ENCODE results near the gene PRSS23.
A peak's percentile ranks its signal among the peaks of the same experiment; 100 is the strongest.

The PRSS23 gene

DNA sequence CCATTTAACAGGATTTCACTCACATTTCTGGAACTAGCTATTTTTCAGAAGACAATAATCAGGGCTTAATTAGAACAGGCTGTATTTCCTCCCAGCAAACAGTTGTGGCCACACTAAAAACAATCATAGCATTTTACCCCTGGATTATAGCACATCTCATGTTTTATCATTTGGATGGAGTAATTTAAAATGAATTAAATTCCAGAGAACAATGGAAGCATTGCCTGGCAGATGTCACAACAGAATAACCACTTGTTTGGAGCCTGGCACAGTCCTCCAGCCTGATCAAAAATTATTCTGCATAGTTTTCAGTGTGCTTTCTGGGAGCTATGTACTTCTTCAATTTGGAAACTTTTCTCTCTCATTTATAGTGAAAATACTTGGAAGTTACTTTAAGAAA lies 9.2 kb downstream of the PRSS23 start:
- no peak overlapping the region for H3K4me3 ChIP-seq (ENCODE audit: control insufficient read depth, low read depth, low read length)
- TF ChIP-seq, protein P1, sequence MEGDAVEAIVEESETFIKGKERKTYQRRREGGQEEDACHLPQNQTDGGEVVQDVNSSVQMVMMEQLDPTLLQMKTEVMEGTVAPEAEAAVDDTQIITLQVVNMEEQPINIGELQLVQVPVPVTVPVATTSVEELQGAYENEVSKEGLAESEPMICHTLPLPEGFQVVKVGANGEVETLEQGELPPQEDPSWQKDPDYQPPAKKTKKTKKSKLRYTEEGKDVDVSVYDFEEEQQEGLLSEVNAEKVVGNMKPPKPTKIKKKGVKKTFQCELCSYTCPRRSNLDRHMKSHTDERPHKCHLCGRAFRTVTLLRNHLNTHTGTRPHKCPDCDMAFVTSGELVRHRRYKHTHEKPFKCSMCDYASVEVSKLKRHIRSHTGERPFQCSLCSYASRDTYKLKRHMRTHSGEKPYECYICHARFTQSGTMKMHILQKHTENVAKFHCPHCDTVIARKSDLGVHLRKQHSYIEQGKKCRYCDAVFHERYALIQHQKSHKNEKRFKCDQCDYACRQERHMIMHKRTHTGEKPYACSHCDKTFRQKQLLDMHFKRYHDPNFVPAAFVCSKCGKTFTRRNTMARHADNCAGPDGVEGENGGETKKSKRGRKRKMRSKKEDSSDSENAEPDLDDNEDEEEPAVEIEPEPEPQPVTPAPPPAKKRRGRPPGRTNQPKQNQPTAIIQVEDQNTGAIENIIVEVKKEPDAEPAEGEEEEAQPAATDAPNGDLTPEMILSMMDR (conservative IDR thresholded peaks at IDR 0.05; ENCODE audit: control insufficient read depth, insufficient read depth, low read depth, low read length): no peak
- no peak for DNase-seq (ENCODE audit: low read depth)

DNA sequence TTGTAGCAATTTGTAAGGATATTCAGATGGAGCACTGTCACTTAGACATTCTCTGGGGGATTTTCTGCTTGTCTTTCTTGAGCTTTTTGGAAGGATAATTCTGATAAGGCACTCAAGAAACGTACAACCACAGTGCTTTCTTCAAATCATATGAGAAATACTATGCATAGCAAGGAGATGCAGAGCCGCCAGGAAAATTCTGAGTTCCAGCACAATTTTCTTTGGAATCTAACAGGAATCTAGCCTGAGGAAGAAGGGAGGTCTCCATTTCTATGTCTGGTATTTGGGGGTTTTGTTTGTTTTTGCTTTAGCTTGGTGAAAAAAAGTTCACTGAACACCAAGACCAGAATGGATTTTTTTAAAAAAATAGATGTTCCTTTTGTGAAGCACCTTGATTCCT lies 9.9 kb downstream of the PRSS23 start:
- no peak overlapping the region for H3K4me3 ChIP-seq (ENCODE audit: control insufficient read depth, low read depth, low read length)
- TF ChIP-seq, protein P1 (conservative IDR thresholded peaks at IDR 0.05; ENCODE audit: control insufficient read depth, insufficient read depth, low read depth, low read length): no peak
- DNase-seq (ENCODE audit: low read depth): no peak

DNA sequence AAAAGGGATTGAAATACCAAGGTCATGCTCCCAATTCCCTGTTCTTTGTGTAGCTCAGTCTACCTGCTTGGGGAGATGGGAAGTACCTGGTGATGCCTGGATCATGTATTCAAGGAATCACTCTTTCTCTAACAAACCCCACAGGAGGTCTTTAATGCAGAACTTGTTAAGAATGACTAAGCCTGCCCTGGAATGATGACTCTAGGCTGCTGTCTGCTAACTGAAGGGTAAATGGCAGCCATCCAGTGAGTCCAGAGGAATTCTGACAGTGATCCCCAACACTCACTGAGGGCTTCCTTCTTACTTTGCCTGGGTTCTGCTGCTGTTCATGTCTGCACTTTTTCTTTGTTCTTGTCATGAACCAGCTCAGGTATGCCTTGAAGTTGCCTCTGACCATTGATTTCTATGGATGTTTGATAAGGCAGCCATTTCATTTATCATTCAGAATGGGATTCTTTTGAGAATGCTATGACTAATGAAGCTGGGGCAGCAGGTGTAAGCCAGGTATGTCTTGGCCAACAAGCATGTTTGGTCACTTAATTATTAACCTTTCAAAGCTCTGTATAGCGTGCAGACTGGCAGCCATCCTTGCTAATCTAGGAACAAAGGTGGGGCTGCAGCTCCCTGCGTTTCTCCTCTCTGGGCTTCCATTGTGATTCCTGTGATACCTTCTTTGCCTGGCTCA lies 11.4 kb downstream of the PRSS23 start:
- peak; percentile 79 for DNase-seq (ENCODE audit: low read depth)
- no peak overlapping the region for H3K4me3 ChIP-seq (ENCODE audit: control insufficient read depth, low read depth, low read length)
- TF ChIP-seq, protein P1 (conservative IDR thresholded peaks at IDR 0.05; ENCODE audit: control insufficient read depth, insufficient read depth, low read depth, low read length): no peak

DNA sequence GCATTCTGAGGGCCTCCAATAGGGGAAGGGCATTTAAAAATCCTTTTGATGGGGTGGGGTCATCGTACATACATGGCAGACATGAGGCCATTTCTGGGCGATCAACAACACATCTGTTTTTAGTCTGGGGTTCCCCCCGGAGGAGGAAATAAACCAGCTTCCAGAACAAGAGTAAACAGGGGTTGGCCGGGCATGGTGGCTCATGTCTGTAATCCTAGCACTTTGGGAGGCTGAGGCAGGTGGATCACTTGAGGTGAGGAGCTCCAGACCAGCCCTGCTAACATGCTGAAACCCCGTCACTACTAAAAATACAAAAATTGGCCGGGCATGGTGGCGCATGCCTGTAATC lies 12.0 kb downstream of the PRSS23 start:
- no peak for DNase-seq (ENCODE audit: low read depth)
- H3K4me3 ChIP-seq (ENCODE audit: control insufficient read depth, low read depth, low read length): no peak overlapping the region
- TF ChIP-seq, protein P1 (conservative IDR thresholded peaks at IDR 0.05; ENCODE audit: control insufficient read depth, insufficient read depth, low read depth, low read length): no peak

DNA sequence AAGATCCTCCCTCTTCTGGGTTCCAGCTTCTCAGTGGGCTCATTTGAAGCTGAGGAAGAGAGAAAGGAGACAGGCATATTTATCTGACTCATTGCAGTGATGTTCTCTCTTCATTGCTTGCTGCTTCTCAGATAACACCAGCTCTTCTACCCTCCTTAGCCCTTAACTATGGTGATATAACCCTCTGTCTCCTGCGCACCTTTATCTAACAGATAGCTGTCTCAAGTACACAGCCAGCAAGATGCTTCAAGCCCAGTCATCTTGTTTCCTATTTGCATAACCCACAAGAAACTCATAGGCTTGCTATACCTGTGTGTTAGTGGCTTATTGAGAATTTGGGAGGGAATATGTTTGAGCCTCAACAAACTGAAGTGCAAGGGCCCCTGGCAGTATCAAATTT lies 12.6 kb downstream of the PRSS23 start:
- H3K4me3 ChIP-seq (ENCODE audit: control insufficient read depth, low read depth, low read length): no peak overlapping the region
- DNase-seq (ENCODE audit: low read depth): no peak
- TF ChIP-seq, protein P1 (conservative IDR thresholded peaks at IDR 0.05; ENCODE audit: control insufficient read depth, insufficient read depth, low read depth, low read length): no peak

DNA sequence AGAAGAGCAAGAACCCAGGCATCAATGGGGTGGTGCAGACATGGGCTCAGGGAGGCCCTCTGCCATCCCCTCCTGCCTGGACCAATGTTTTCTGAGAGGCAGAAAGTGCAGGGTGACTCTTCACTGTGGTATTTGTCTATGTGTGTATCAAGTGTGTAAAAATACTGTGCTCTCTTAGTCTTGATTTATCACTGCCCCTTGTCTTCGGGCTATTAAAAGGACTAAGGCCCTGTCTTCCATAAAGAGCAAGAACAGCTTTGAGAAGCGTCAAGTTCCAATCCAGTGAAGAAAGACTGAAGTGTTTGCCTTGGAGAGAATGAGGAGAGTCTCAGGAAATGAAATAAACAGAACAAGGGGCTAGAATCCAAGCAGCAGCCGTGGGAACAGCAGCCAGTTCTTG lies 14.4 kb downstream of the PRSS23 start:
- peak; percentile 41 for DNase-seq (ENCODE audit: low read depth)
- H3K4me3 ChIP-seq (ENCODE audit: control insufficient read depth, low read depth, low read length): no peak overlapping the region
- TF ChIP-seq, protein P1 (conservative IDR thresholded peaks at IDR 0.05; ENCODE audit: control insufficient read depth, insufficient read depth, low read depth, low read length): no peak

DNA sequence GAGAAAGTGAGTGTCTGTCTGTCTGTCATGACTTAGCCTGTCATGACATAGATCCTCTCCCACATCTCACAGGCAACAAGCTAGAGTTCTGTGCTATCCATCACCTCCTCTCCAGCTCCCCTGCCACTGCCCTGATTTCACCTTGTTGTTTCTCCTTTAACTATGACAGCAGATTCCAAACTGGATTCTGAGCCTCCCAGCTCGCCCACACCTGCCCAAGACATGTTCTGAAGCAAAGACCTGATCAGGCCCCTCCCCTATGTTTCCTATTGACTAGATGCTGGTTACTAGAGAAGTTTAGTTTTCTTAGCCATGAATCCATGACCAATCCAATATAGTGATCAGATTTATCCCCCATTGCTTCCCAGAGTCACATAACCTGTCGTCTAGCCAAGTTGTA lies 15.4 kb downstream of the PRSS23 start:
- no peak for DNase-seq (ENCODE audit: low read depth)
- no peak overlapping the region for H3K4me3 ChIP-seq (ENCODE audit: control insufficient read depth, low read depth, low read length)
- TF ChIP-seq, protein P1 (conservative IDR thresholded peaks at IDR 0.05; ENCODE audit: control insufficient read depth, insufficient read depth, low read depth, low read length): no peak

All from fibroblast of mammary gland (primary cell).